GM10266 (cell line): Measurements from ENCODE around the gene TTC28.

Source experiments
- DNase-seq: peaks from one replicate; pipeline ENCODE4 v3.0.0; 2012; ENCODE audit errors: extremely low spot score
- TF ChIP-seq, protein P1 (sequence below): IDR thresholded peaks from 2 replicates; pipeline ENCODE4 v1.5.1; 2012; ENCODE audit warnings: mild to moderate bottlenecking, low read depth; ENCODE audit not compliant: control insufficient read depth, insufficient read depth; ENCODE audit errors: missing control alignments

Gene TTC28

DNA sequence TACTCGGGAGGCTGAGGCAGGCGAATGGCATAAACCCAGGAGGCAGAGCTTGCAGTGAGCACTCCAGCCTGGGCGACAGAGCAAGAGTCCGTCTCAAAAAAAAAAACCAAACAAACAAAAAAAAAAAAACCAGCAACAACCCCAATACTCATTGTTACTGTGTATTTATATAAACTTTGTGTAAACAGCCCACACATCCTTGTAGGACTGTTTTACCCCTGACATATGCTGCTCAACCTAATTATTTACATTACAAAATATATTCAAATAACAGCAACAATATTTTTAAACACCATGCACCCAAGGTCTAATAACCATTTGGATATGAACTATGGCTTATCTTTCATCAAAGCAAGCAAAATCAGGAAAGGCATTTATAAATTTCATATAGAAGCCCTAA is 284.1 kb downstream of the TTC28 start:
- no peak for DNase-seq
- TF ChIP-seq, protein P1, sequence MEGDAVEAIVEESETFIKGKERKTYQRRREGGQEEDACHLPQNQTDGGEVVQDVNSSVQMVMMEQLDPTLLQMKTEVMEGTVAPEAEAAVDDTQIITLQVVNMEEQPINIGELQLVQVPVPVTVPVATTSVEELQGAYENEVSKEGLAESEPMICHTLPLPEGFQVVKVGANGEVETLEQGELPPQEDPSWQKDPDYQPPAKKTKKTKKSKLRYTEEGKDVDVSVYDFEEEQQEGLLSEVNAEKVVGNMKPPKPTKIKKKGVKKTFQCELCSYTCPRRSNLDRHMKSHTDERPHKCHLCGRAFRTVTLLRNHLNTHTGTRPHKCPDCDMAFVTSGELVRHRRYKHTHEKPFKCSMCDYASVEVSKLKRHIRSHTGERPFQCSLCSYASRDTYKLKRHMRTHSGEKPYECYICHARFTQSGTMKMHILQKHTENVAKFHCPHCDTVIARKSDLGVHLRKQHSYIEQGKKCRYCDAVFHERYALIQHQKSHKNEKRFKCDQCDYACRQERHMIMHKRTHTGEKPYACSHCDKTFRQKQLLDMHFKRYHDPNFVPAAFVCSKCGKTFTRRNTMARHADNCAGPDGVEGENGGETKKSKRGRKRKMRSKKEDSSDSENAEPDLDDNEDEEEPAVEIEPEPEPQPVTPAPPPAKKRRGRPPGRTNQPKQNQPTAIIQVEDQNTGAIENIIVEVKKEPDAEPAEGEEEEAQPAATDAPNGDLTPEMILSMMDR, result no peak

DNA sequence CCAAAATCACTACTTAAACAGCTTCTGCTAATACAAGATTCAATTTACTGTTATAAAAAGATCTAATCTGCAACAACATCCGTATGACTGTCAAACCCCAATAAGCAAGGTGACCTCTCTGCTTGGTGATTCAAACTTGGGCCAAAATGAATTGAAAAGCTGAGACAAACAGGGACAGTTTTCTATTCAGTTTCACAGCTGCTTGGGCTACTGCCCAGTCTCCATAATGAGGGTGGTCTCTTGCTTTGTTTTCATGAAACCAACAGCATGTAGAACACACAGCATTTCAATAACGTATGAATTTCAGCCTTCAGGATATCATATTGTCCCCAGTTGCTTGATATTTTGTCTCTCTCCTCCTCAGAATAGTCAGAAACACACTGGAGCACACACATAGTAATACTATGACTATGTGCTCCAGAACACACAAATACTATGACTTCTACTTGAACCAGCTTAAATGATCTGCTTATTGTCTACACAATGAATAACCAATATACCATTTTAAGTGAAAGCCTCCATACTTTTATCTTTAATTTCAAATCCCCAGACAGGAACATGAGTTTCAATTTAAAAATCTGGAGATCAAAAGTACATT is 285.0 kb downstream of the TTC28 start:
- DNase-seq, result no peak
- TF ChIP-seq, protein P1, result no peak

DNA sequence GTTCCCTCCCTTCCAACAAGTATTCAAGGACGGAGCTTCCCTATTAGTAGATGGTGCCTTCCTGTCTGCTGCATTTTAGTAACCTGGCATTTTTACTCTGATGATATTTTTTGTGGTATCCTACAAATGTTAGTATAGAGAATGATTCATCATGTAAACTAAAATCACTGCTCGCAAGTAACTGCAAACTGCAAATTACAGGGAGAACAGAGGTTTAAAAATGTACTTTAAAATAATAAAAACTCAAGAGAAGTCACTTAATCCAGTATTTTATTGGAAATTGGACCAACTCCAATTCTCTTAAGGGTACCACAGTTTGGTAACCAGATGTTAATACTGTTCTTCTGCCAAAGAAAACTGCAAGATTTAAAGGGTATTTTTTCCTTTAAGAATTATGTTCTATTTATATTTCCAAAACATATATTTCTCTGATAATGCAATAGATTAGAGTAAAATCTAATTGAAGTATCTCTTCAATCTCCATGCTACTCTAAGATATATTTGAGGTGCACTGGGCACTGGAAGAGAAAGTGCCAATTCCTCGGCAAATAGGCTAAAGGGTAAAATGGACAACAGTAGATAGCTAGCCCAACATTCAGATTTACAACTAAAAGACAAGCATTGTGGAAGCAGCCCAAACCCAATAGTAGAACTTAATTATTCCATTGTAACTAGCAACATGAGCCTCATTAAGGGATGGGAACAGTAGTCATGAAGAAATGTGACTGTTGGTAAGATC is 298.0 kb downstream of the TTC28 start:
- no peak for DNase-seq
- TF ChIP-seq, protein P1, result no peak

DNA sequence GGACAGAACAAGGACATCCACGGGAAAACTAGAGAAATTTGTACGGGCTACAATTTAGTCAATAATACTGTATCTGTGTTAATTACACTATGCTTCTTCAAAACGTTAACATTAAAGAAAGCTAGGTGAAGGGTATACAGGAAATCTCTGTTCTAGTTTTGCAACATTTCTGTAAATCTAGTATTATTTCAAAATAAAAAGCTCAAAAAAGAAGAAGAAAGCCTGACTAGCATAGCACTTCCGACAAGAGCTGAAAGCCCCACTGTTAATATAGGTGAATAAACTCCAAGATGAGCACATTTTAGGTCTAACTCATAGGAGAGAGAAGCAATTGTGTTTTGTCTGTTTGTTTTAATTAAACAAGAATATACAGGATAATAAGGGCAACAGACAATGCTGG is 299.7 kb downstream of the TTC28 start:
- TF ChIP-seq, protein P1, result no peak

DNA sequence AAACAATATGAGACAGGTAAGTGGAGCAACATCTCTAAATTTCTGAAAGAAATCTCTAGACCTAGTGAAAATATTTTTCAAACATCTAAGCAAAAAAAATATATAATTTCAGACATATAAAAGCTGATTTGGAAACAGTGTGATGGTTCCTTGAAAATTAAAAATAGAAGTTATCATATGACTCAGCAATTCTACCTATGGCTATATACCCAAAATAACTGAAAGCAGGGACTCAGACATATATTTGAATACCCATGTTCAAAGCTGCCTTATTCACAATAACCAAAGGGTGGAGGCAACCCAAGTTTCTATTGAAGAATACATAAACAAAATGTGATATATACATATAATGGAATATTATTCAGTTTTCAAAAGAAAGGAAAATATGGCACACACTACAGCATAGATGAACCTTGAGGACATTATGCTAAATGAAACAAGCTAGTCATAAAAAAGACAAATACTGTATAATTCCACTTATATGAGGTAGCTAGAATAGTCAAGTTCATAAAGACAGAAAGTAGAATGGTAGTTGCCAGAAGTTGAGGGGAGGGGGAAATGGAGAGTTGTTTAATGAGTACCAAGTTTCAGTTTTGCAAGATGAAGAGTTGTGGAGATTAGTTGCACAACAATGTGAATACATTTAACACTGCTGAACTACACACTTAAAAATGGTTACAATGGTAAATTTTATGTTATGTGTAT is 300.4 kb downstream of the TTC28 start:
- no peak for DNase-seq
- TF ChIP-seq, protein P1, result no peak

More for the DNA sequence above, 299.7 kb downstream of the TTC28 start:
- DNase-seq, result no peak

DNA sequence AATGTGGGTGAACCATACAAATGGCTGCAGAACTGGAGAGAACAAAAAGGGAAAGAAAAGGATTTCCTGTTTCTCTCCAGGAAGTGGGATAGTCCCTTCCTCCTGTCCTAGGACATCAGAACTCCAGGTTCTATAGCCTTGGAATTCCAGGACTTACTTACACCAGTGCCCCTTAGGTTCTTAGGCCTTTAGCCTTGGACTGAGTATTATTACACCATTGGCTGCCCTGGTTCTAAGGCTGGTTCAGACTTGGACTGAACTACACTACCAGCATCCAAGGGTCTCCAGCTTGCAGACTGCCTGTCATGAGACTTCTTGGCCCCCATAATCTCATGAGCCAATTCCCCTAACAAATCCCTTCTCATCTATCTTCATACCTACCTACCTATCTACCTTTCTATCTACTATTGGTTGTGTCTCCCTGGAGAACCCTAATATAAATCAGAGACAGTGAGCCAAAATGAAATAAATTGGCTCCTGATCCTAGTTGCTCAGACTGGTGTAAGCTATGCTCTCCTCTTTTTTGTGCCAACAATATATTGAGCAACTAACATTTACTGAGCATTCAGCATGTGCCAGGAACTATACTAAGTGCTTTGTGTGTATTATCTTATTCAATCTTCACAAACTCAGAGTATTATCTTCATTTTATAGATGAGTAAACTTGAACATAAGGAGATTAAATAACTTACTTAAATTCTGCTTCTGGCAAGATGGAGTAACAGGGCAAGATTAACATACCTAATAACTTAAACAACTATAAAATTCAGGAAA is 303.7 kb downstream of the TTC28 start:
- no peak for DNase-seq
- TF ChIP-seq, protein P1, result no peak
